K562 (cell line): ENCODE measurements around the gene ANKRD6. TPM values are rescaled to one million over a fixed set of nuclear protein-coding genes. Genes with fewer than 3 reads are reported as not detected.

Source experiments
- ZNF175 ChIP-seq: fragments of 200-800 bp; sonication (Bioruptor generic); IDR thresholded peaks from 2 replicates; pipeline ENCODE4 v1.6.1; 2016; ENCODE audit warnings: low read depth, mild to moderate bottlenecking, missing genetic modification characterization, missing compliant biosample characterization
- ZNF384 ChIP-seq: IDR thresholded peaks from 2 replicates; pipeline ENCODE4 v1.6.1; 2012; ENCODE audit warnings: low read depth, low read length, improper control_type of control experiment
- polyA plus RNA-seq, 8 experiments: library from polyadenylated mRNA; depleted of rRNA in 4 of 8; stranded (reverse) in 5 of 8; unstranded in 3 of 8; fragments of >200 nt; fragmentation: Nextera tagmentation in 2 of 8; fragmentation: Illumina TruSeq in 1 of 8; extraction: Ambion mirVana in 2 of 8; extraction: Trizol in 1 of 8; gene quantifications; 2 replicates each; pipeline versions ENCODE4 v1.2.1 to v1.2.3, GENCODE V29; 2011 to 2014; ENCODE audit warnings: inconsistent platforms in 1 of 8, missing spikeins in 1 of 8
- total RNA-seq, 7 experiments: library from RNA; depleted of rRNA in 6 of 7; stranded (reverse); fragments of >200 nt in 6 of 7; fragmentation: Illumina TruSeq in 2 of 7; extraction: Trizol in 2 of 7; gene quantifications; 2 replicates each; pipeline versions ENCODE4 v1.2.1 to v1.2.3, GENCODE V29; 2011 to 2021; ENCODE audit warnings: low replicate concordance in 1 of 7
- TF ChIP-seq, protein P1 (sequence below): fragments of 450-650 bp; IDR thresholded peaks from 2 replicates; pipeline ENCODE4 v1.6.1; 2016; ENCODE audit warnings: mild to moderate bottlenecking, moderate library complexity

The ANKRD6 gene
- total and polyA plus RNA-seq, 9 of the 15 experiments (the other 6 are each of a cell fraction or from before 2014, with no cell fraction given), result 0.04 to 0.22 (median 0.08) TPM; not detected in 4

DNA sequence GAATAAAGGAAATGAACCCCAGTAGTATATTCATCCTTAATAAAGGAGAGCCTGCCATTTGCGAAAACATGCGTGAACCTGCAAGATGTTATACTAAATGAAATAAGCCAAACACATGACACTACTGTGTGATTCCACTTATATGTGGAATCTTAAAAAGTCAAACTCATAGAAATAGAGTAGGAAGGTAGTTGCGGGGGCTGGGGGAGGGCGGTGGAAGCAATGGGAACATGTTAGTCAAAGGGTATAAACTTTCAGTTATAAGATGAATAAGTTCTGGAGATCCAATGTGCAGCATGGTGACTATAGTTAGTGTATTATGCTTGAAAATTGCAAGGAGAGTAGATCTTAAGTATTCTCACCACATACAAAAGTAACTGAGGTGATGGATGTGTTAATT lies 72.9 kb downstream of the ANKRD6 start (continued):
- TF ChIP-seq, protein P1, sequence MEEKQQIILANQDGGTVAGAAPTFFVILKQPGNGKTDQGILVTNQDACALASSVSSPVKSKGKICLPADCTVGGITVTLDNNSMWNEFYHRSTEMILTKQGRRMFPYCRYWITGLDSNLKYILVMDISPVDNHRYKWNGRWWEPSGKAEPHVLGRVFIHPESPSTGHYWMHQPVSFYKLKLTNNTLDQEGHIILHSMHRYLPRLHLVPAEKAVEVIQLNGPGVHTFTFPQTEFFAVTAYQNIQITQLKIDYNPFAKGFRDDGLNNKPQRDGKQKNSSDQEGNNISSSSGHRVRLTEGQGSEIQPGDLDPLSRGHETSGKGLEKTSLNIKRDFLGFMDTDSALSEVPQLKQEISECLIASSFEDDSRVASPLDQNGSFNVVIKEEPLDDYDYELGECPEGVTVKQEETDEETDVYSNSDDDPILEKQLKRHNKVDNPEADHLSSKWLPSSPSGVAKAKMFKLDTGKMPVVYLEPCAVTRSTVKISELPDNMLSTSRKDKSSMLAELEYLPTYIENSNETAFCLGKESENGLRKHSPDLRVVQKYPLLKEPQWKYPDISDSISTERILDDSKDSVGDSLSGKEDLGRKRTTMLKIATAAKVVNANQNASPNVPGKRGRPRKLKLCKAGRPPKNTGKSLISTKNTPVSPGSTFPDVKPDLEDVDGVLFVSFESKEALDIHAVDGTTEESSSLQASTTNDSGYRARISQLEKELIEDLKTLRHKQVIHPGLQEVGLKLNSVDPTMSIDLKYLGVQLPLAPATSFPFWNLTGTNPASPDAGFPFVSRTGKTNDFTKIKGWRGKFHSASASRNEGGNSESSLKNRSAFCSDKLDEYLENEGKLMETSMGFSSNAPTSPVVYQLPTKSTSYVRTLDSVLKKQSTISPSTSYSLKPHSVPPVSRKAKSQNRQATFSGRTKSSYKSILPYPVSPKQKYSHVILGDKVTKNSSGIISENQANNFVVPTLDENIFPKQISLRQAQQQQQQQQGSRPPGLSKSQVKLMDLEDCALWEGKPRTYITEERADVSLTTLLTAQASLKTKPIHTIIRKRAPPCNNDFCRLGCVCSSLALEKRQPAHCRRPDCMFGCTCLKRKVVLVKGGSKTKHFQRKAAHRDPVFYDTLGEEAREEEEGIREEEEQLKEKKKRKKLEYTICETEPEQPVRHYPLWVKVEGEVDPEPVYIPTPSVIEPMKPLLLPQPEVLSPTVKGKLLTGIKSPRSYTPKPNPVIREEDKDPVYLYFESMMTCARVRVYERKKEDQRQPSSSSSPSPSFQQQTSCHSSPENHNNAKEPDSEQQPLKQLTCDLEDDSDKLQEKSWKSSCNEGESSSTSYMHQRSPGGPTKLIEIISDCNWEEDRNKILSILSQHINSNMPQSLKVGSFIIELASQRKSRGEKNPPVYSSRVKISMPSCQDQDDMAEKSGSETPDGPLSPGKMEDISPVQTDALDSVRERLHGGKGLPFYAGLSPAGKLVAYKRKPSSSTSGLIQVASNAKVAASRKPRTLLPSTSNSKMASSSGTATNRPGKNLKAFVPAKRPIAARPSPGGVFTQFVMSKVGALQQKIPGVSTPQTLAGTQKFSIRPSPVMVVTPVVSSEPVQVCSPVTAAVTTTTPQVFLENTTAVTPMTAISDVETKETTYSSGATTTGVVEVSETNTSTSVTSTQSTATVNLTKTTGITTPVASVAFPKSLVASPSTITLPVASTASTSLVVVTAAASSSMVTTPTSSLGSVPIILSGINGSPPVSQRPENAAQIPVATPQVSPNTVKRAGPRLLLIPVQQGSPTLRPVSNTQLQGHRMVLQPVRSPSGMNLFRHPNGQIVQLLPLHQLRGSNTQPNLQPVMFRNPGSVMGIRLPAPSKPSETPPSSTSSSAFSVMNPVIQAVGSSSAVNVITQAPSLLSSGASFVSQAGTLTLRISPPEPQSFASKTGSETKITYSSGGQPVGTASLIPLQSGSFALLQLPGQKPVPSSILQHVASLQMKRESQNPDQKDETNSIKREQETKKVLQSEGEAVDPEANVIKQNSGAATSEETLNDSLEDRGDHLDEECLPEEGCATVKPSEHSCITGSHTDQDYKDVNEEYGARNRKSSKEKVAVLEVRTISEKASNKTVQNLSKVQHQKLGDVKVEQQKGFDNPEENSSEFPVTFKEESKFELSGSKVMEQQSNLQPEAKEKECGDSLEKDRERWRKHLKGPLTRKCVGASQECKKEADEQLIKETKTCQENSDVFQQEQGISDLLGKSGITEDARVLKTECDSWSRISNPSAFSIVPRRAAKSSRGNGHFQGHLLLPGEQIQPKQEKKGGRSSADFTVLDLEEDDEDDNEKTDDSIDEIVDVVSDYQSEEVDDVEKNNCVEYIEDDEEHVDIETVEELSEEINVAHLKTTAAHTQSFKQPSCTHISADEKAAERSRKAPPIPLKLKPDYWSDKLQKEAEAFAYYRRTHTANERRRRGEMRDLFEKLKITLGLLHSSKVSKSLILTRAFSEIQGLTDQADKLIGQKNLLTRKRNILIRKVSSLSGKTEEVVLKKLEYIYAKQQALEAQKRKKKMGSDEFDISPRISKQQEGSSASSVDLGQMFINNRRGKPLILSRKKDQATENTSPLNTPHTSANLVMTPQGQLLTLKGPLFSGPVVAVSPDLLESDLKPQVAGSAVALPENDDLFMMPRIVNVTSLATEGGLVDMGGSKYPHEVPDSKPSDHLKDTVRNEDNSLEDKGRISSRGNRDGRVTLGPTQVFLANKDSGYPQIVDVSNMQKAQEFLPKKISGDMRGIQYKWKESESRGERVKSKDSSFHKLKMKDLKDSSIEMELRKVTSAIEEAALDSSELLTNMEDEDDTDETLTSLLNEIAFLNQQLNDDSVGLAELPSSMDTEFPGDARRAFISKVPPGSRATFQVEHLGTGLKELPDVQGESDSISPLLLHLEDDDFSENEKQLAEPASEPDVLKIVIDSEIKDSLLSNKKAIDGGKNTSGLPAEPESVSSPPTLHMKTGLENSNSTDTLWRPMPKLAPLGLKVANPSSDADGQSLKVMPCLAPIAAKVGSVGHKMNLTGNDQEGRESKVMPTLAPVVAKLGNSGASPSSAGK, result no peak
- TF ChIP-seq ZNF175 (CRISPR knock-in tag) (no peak), ZNF384 (no peak)
